Measurements from ENCODE around the gene MRPS5.
A peak's percentile ranks its signal among the peaks of the same experiment; 100 is the strongest.

Gene MRPS5

DNA sequence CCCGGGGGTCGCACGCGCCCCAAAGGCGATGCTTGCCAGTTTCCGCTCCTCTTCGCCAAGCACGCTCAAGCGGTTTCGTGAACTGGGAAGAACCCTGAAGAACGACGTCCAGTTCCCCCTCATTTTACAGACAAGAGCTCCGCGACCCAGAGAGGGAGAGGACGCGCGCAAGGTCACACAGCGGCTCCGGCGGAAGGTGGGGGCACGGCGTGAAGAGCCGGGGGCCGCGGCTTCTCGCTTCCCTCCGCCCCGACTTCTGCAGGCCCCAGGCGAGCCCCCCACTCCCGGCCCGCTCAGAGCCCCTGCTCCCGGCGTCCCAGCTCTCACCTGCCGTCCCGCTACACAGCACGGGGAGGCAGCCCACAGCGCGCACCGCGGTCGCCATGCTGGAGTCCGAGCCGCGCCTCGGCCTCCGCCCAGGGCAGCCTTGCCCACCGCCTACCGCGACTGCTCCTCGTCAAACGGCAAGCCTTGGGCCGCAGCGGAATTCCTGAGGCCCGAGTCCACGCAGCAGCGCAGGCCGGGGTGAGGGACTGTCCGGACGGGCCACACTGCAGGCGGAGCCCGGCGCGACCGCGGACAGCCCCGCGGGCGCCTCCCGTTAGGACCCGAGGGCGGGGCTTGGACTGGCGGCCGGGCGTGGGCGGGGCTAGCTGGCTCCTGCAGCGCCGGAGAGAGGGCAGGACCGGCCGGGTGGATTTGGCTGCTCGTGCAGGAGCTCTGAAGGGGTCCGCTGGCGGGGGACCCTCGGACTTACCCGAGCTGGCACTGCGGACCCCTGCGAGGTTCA, at the start of gene MRPS5:
TSS of gene MRPS5 (minus strand) at position 402 of the 790 bp plus-strand sequence. CDS start at position 385, 17 bp downstream.
- Histone ChIP-seq H3K9ac (ENCODE audit: low read length) (peak within 1 kb of the TSS; percentile 89), H3K36me3 (ENCODE audit: control insufficient read depth, insufficient read depth, low read length) (no peaks in the 10 kb centered on the region), H3K27me3 (ENCODE audit: control insufficient read depth, insufficient read depth, low read length) (no peaks in the 10 kb centered on the region), H3K9me3 (ENCODE audit: control insufficient read depth, low read length) (no peaks in the 10 kb centered on the region), H3K4me3 (ENCODE audit: low read length) (peak within 1 kb of the TSS; percentile 89), H3K4me1 (ENCODE audit: control insufficient read depth, insufficient read depth, low read length) (peaks cover 10% of the 10 kb centered on the region)

- H3K9me3 ChIP-seq (ENCODE audit: control insufficient read depth, low read length), result no peaks in the 10 kb centered on the region
- H3K4me3 ChIP-seq (ENCODE audit: low read length), result peak overlapping the region; percentile 96
- H3K4me1 ChIP-seq (ENCODE audit: control insufficient read depth, insufficient read depth, low read length), result peaks cover 11% of the 10 kb centered on the region
- no peaks in the 10 kb centered on the region for H3K27me3 ChIP-seq (ENCODE audit: control insufficient read depth, insufficient read depth, low read length)
- no peaks in the 10 kb centered on the region for H3K36me3 ChIP-seq (ENCODE audit: control insufficient read depth, insufficient read depth, low read length)
- peak overlapping the region; percentile 92 for H3K9ac ChIP-seq (ENCODE audit: low read length)
Measured at GRCh38 chr2:95166065-95166763, 44.6 kb upstream of the MRPS5 start.

- H3K4me3 ChIP-seq (ENCODE audit: low read length), result peak within 1 kb of the TSS; percentile 96
- no peaks in the 10 kb centered on the region for H3K27me3 ChIP-seq (ENCODE audit: control insufficient read depth, insufficient read depth, low read length)
- peak within 1 kb of the TSS; percentile 92 for H3K9ac ChIP-seq (ENCODE audit: low read length)
- H3K36me3 ChIP-seq (ENCODE audit: control insufficient read depth, insufficient read depth, low read length), result no peaks in the 10 kb centered on the region
- H3K4me1 ChIP-seq (ENCODE audit: control insufficient read depth, insufficient read depth, low read length), result peaks cover 11% of the 10 kb centered on the region
- H3K9me3 ChIP-seq (ENCODE audit: control insufficient read depth, low read length), result no peaks in the 10 kb centered on the region
Measured at GRCh38 chr2:95165371-95166064, 43.9 kb upstream of the MRPS5 start, which contains the start of gene ZNF2. Gene ZNF2, plus strand, starts transcription at chr2:95165809. Its CDS starts 10,418 bp downstream, at chr2:95176227.

- Histone ChIP-seq H3K4me1 (ENCODE audit: control insufficient read depth, insufficient read depth, low read length) (peaks cover 11% of the 10 kb centered on the region), H3K4me3 (ENCODE audit: low read length) (peak overlapping the region; percentile 96), H3K9me3 (ENCODE audit: control insufficient read depth, low read length) (no peaks in the 10 kb centered on the region), H3K9ac (ENCODE audit: low read length) (peak overlapping the region; percentile 92), H3K27me3 (ENCODE audit: control insufficient read depth, insufficient read depth, low read length) (no peaks in the 10 kb centered on the region), H3K36me3 (ENCODE audit: control insufficient read depth, insufficient read depth, low read length) (no peaks in the 10 kb centered on the region)
Measured at GRCh38 chr2:95165030-95165370, 43.4 kb upstream of the MRPS5 start.

DNA sequence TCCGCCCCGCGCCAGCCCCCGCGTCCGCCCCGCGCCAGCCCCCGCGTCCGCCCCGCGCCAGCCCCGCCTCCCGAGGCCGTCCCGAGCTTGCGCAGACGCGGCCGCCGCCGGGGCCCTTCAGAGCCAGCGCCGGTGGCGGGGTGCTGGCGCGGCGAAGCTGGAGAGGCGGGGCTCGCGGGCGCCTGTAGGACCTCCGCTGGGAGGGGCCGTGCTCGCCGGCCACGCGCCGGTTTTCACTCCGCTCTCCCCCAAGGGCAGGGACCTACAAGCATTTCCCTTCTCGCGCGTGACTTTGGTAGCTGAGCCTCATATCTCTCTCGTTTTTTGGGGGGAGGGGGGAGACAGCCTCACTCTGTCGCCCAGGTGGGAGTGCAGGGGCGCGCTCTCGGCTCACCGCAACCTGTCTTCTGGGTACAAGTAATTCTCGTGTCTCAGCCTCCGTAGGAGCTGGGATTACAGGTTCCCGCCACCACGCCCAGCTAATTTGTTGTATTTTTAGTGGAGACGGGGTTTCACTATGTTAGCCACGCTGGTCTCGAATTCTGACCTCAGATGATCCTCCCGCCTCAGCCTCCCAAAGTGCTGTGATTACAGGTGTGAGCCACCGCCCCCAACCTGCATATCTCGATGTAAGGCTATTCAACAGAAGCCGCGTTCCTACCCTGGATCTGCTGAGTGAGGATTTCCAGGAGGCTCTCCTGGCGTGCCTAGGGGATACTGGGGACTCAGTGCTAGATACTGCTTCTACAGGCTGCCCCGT, 38.3 kb upstream of the MRPS5 start, which contains the start of gene ZNF514:
TSS of gene ZNF514 (minus strand) at position 159 of the 760 bp plus-strand sequence. CDS start 6,595 bp downstream, outside the sequence.
- Histone ChIP-seq H3K4me1 (ENCODE audit: control insufficient read depth, insufficient read depth, low read length) (peaks cover 14% of the 10 kb centered on the region), H3K36me3 (ENCODE audit: control insufficient read depth, insufficient read depth, low read length) (no peaks in the 10 kb centered on the region), H3K4me3 (ENCODE audit: low read length) (peak within 1 kb of the TSS; percentile 23), H3K9me3 (ENCODE audit: control insufficient read depth, low read length) (no peaks in the 10 kb centered on the region), H3K9ac (ENCODE audit: low read length) (peak within 1 kb of the TSS; percentile 83), H3K27me3 (ENCODE audit: control insufficient read depth, insufficient read depth, low read length) (no peaks in the 10 kb centered on the region)

GRCh38 chr2:95158891-95159619, 37.4 kb upstream of the MRPS5 start:
- peak overlapping the region; percentile 83 for H3K9ac ChIP-seq (ENCODE audit: low read length)

DNA sequence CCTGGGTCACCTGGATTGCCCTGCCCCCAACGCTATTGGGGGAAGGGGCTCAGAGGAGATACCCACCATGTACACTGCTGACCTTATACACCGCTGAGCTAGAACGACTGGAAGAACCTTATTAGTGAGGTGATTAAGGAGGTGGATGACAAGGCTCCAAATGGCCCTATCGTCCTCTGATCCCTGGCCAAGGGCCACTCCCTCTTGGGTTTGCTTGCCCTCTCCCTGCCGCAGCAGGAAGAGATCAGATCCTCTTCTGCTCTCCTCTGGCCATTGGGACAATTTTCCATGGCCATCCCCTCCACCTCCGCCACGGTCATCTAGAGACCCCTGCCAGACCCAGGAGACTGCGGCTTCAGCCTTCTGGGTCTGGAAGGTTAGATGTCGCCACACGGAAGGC, 36.8 kb upstream of the MRPS5 start:
- Histone ChIP-seq H3K4me3 (ENCODE audit: low read length) (peak overlapping the region; percentile 23), H3K4me1 (ENCODE audit: control insufficient read depth, insufficient read depth, low read length) (peaks cover 13% of the 10 kb centered on the region)

More at GRCh38 chr2:95158891-95159619, 37.4 kb upstream of the MRPS5 start:
- Histone ChIP-seq H3K4me1 (ENCODE audit: control insufficient read depth, insufficient read depth, low read length) (peaks cover 13% of the 10 kb centered on the region), H3K27me3 (ENCODE audit: control insufficient read depth, insufficient read depth, low read length) (no peaks in the 10 kb centered on the region), H3K4me3 (ENCODE audit: low read length) (peak overlapping the region; percentile 23), H3K9me3 (ENCODE audit: control insufficient read depth, low read length) (no peaks in the 10 kb centered on the region), H3K36me3 (ENCODE audit: control insufficient read depth, insufficient read depth, low read length) (no peaks in the 10 kb centered on the region)

DNA sequence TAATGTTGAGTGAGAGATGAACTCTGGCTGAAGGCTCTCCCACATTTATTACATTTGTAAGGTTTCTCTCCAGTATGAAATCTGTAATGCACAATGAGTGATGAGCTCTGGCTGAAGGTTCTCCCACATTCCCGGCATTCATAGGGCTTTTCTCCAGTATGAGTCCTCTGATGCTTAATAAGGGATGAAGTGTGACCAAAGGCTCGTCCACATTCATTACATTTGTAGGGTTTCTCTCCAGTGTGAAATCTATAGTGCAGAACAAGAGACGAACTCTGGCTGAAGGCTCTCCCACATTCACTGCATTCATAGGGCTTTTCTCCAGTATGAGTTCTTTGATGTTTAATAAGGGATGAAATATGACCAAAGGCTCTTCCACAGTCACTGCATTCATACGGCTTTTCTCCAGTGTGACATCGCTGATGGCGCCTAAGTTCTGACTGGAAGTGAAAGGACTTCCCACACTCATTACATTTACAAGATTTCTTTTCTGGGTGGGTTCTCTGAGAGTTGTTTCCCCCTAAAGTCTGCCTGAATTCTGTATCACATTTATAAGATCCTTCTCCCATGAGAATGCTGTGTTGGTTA, 27.9 kb upstream of the MRPS5 start:
- Histone ChIP-seq H3K4me3 (ENCODE audit: low read length) (no peak overlapping the region), H3K27me3 (ENCODE audit: control insufficient read depth, insufficient read depth, low read length) (no peaks in the 10 kb centered on the region), H3K4me1 (ENCODE audit: control insufficient read depth, insufficient read depth, low read length) (no peaks in the 10 kb centered on the region), H3K36me3 (ENCODE audit: control insufficient read depth, insufficient read depth, low read length) (peaks cover 32% of the 10 kb centered on the region), H3K9ac (ENCODE audit: low read length) (no peak overlapping the region), H3K9me3 (ENCODE audit: control insufficient read depth, low read length) (peaks cover 60% of the 10 kb centered on the region)

More for the DNA sequence above, 36.8 kb upstream of the MRPS5 start:
- no peaks in the 10 kb centered on the region for H3K9me3 ChIP-seq (ENCODE audit: control insufficient read depth, low read length)
- H3K36me3 ChIP-seq (ENCODE audit: control insufficient read depth, insufficient read depth, low read length), result peaks cover under 1% of the 10 kb centered on the region
- no peaks in the 10 kb centered on the region for H3K27me3 ChIP-seq (ENCODE audit: control insufficient read depth, insufficient read depth, low read length)
- H3K9ac ChIP-seq (ENCODE audit: low read length), result peak overlapping the region; percentile 83

DNA sequence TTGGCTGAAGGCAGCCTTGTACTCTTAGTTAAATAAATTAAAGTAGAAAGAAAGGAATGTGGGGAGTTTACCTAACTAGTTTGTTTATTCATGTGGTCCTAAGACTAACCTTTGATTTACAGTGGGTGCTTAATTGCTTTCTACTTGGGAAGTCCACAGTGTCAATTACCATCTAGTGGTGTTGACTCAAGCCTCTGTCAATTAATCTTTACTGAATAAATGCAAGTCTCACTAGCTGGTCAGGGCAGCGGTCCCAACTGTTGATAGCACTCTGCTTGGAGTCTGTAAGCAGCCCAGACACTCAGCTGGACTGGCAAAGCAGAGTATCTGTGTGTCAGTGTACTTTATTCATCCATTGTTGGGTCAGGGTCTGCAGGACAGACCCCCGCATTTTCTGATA, 22.2 kb upstream of the MRPS5 start:
- no peaks in the 10 kb centered on the region for H3K27me3 ChIP-seq (ENCODE audit: control insufficient read depth, insufficient read depth, low read length)
- peaks cover 33% of the 10 kb centered on the region for H3K9me3 ChIP-seq (ENCODE audit: control insufficient read depth, low read length)
- no peak overlapping the region for H3K4me3 ChIP-seq (ENCODE audit: low read length)
- no peak overlapping the region for H3K9ac ChIP-seq (ENCODE audit: low read length)
- H3K36me3 ChIP-seq (ENCODE audit: control insufficient read depth, insufficient read depth, low read length), result no peaks in the 10 kb centered on the region
- H3K4me1 ChIP-seq (ENCODE audit: control insufficient read depth, insufficient read depth, low read length), result no peaks in the 10 kb centered on the region

DNA sequence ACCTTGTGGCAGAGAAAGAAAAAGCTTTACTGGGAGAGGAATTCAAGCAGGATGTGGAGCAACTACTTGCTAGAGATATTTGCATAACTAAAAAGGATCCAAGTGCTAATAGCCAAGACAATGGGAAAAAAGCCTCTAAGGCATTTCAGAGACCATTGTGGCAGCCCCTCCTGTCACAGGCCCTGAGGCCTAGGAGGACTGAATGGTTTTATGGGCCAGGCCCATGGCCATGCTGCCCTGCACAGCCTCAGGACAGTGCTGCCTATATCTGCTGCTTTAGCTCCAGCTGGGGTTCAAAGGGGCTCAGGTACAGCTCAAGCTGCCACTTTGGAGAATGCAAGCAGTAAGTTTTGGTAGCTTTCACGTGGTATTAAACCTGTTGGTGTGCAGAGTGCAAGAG, 17.1 kb upstream of the MRPS5 start:
- Histone ChIP-seq H3K36me3 (ENCODE audit: control insufficient read depth, insufficient read depth, low read length) (no peaks in the 10 kb centered on the region), H3K4me1 (ENCODE audit: control insufficient read depth, insufficient read depth, low read length) (no peaks in the 10 kb centered on the region), H3K9ac (ENCODE audit: low read length) (no peak overlapping the region), H3K9me3 (ENCODE audit: control insufficient read depth, low read length) (peaks cover 9% of the 10 kb centered on the region), H3K4me3 (ENCODE audit: low read length) (no peak overlapping the region), H3K27me3 (ENCODE audit: control insufficient read depth, insufficient read depth, low read length) (no peaks in the 10 kb centered on the region)

- peak overlapping the region; percentile 89 for H3K4me3 ChIP-seq (ENCODE audit: low read length)
- no peaks in the 10 kb centered on the region for H3K9me3 ChIP-seq (ENCODE audit: control insufficient read depth, low read length)
- H3K27me3 ChIP-seq (ENCODE audit: control insufficient read depth, insufficient read depth, low read length), result no peaks in the 10 kb centered on the region
- peaks cover 10% of the 10 kb centered on the region for H3K4me1 ChIP-seq (ENCODE audit: control insufficient read depth, insufficient read depth, low read length)
- H3K9ac ChIP-seq (ENCODE audit: low read length), result peak overlapping the region; percentile 89
- no peaks in the 10 kb centered on the region for H3K36me3 ChIP-seq (ENCODE audit: control insufficient read depth, insufficient read depth, low read length)
Measured at GRCh38 chr2:95122197-95122551, 566 bp upstream of the MRPS5 start.

Measured in mucosa of stomach (tissue), 1 donor.